ENCODE data around the gene EYA4. TPM values are rescaled to one million over a fixed set of nuclear protein-coding genes. Genes with fewer than 3 reads are reported as not detected.

Gene EYA4
- total RNA-seq, 1 experiment from 2014 or later, result 55.3 TPM

DNA sequence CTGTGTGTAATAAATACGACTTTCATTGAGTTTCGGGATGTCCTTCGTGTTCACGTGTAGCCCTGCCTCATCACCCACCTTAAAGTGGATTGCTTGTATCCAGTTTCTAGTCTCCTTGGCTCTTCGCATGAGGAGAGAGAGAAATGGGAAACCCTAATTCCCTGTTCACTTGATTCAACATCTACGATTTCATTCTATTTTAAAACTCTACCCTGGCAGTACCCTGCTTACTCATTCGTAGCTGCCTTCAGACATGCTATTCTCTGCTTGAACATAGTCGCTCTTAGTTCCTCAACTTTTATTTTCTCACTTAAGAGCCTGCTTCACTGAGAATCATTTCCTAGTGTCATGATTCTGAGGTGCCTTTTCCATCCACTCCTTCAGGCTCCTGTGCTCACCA, 163.6 kb downstream of the EYA4 start:
- in situ Hi-C loops (cut with HindIII; ENCODE audit: low pct_unique_long_range_greater_than_20kb, low sequenced_read_pairs), result no loop called here
- DNase-seq (ENCODE audit: low read depth, low spot score), result no peak

DNA sequence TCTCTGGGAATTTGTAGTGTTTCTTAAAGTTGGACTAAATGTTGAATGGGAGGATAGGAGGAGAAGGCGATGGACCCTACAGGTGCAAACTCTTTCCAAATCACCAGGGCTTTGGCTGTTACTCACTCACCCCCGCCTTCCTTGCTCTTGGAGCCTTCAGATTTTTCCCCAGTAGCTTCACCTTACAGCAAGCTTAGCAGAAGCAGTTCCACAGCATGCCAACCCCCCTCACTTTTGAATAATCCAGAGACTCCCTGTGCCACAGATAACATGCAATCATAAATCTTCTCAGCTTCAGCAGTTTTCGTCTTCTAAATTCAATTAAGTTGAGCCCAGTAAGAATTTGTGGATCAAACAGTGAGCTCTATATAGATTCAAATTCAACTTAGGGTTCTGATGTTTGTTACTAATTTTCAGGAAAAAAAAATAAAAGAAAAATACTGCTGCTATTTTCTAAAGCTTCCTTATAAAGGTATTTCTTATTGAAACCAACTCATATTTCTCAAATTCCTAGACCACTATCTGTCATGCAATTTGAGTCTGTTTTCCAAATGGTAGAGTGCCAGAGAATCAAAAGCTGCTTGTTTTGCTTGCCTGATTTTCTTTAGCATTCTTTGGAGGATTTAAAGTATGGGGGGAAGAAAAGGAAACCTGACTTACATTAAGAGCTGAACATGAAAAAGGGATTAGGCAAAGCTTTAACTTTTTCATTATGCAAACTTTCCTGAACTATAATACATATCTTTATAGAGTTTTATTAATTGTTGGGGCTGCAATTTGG, 166.4 kb downstream of the EYA4 start:
- in situ Hi-C loops (cut with HindIII; ENCODE audit: low pct_unique_long_range_greater_than_20kb, low sequenced_read_pairs), result no loop called here
- DNase-seq (ENCODE audit: low read depth, low spot score), result no peak

GRCh38 chr6:133408132-133408531, 167.0 kb downstream of the EYA4 start:
- in situ Hi-C loops (cut with HindIII; ENCODE audit: low pct_unique_long_range_greater_than_20kb, low sequenced_read_pairs), result no loop called here
- DNase-seq (ENCODE audit: low read depth, low spot score), result no peak

DNA sequence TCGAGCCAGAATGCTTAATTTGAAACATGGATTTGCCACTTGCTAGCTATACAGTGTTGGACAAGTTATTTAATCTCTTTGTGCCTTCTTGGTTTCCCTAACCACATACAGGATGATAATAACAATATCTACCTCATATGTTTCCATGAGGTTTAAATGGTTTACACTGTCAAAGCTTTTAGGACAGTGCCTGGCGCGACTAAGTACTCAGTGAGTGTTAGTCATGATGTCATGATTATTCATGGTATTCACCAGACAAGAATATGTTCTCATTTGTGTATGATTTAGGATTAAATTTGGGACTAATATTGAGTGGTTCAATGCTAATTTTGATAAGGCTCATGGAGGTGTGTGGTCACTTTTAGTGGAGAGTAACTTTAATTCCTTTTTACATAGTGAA, 167.4 kb downstream of the EYA4 start:
- DNase-seq (ENCODE audit: low read depth, low spot score), result no peak
- in situ Hi-C loops (cut with HindIII; ENCODE audit: low pct_unique_long_range_greater_than_20kb, low sequenced_read_pairs), result no loop called here

GRCh38 chr6:133410638-133411435, 169.7 kb downstream of the EYA4 start:
- DNase-seq (ENCODE audit: low read depth, low spot score), result no peak
- in situ Hi-C loops (cut with HindIII; ENCODE audit: low pct_unique_long_range_greater_than_20kb, low sequenced_read_pairs), result no loop called here

- in situ Hi-C loops (cut with HindIII; ENCODE audit: low pct_unique_long_range_greater_than_20kb, low sequenced_read_pairs), result no loop called here
Measured at GRCh38 chr6:133411757-133412156, 170.6 kb downstream of the EYA4 start.

DNA sequence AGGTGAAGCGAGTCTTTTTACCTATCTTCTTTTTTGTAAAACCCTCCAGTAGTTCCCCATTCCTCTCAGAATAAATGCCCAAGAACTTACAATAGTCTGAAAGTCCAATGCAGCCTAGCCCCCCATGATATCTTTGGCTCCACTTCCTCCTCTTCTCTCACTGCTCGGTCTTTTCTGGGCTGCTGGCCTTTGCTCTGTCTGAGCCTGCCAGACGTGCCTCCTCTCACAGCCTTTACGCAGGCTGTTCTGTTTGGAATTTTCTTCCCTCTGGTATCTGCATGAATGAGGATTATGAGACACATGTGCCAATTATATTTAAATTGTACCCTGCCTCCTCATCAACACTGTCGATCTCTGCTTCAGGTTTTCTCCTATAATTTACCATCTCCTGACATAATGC, 174.1 kb downstream of the EYA4 start:
- no peak for DNase-seq (ENCODE audit: low read depth, low spot score)
- in situ Hi-C loops (cut with HindIII; ENCODE audit: low pct_unique_long_range_greater_than_20kb, low sequenced_read_pairs), result no loop called here

More at GRCh38 chr6:133411757-133412156, 170.6 kb downstream of the EYA4 start:
- no peak for DNase-seq (ENCODE audit: low read depth, low spot score)

DNA sequence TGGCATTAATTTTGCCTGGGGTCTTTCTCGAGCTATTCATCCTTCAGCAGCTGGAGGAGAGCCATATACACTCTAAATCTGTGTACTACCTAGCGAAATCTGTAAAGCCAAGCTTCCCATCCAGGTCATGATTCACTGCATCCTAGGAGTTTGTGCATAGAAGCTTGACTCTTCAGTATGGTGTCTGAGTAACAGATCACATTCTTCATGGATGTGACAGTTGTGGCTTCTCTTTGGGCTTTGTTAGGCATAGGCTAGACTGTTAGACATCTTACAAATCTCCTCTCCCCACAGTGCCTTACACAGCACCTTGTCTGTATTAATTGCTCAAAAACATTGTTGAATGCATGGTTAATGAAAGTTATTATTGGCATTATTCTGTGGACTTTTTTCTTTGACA, 177.0 kb downstream of the EYA4 start:
- in situ Hi-C loops (cut with HindIII; ENCODE audit: low pct_unique_long_range_greater_than_20kb, low sequenced_read_pairs), result no loop called here
- DNase-seq (ENCODE audit: low read depth, low spot score), result no peak

GRCh38 chr6:133423242-133423641, 182.1 kb downstream of the EYA4 start:
- no peak for DNase-seq (ENCODE audit: low read depth, low spot score)
- in situ Hi-C loops (cut with HindIII; ENCODE audit: low pct_unique_long_range_greater_than_20kb, low sequenced_read_pairs), result no loop called here

DNA sequence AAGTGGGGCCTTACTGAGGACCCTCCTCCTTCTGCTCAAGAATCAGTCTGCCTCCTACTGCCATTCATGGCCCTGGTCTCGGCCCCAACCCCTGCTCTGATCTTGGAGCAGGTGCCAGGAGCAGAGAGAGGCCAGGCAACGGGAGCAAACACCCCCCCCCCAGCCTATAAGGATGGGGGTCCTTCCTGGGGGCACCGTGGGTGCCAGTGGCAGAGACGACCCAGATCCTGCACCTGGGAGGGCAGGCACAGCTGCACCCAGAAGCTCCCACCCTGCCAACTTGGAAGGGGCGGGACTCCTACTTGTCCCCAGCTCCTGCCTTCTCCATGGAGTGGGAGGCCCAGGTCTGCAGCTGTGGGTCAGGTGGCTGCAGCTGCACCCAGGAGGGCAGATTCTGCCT, 183.2 kb downstream of the EYA4 start:
- in situ Hi-C loops (cut with HindIII; ENCODE audit: low pct_unique_long_range_greater_than_20kb, low sequenced_read_pairs), result no loop called here
- DNase-seq (ENCODE audit: low read depth, low spot score), result no peak

DNA sequence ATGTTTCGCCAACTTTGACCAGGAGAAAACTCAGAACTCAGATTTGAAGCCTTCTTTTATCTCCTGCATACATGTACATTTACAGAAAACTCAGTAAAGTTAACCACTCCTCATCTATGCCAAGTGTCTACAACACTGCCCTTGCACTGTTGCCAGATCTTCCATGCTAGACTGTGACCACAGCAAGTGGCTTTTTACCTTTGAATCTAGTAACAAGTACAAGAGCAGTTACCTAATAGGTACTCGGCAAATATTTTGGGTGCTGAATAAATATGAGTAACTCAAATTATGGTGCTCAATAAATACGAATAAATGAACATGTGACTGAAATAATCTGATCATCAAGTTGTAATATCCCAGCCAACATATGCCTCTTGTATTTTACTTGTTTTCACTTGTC, 184.9 kb downstream of the EYA4 start:
- in situ Hi-C loops (cut with HindIII; ENCODE audit: low pct_unique_long_range_greater_than_20kb, low sequenced_read_pairs), result no loop called here
- no peak for DNase-seq (ENCODE audit: low read depth, low spot score)

GRCh38 chr6:133428295-133428694, 187.1 kb downstream of the EYA4 start:
- DNase-seq (ENCODE audit: low read depth, low spot score), result peak; percentile 49
- in situ Hi-C loops (cut with HindIII; ENCODE audit: low pct_unique_long_range_greater_than_20kb, low sequenced_read_pairs), result no loop called here

- in situ Hi-C loops (cut with HindIII; ENCODE audit: low pct_unique_long_range_greater_than_20kb, low sequenced_read_pairs), result no loop called here
- no peak for DNase-seq (ENCODE audit: low read depth, low spot score)
Measured at GRCh38 chr6:133430530-133430929, 189.4 kb downstream of the EYA4 start.

DNA sequence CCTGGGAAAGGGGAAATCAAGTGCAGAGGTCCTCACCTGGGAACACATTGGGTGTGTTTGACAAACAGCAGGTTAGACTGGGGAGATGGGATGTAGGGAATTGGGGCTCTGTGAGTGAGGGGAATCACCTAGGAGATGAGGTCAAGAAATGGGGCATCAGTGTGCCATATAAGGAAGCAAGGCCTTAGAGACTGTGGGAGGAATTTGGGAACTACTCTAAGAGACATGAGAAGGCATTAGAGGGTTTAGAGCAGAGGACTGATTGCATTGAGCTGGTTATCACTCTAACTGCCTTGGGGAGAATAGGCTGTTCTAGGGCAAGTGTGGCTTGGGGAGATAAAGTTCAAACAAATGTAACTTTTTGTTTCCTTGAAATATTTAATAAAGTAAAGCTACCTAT, 189.9 kb downstream of the EYA4 start:
- no peak for DNase-seq (ENCODE audit: low read depth, low spot score)
- in situ Hi-C loops (cut with HindIII; ENCODE audit: low pct_unique_long_range_greater_than_20kb, low sequenced_read_pairs), result no loop called here

DNA sequence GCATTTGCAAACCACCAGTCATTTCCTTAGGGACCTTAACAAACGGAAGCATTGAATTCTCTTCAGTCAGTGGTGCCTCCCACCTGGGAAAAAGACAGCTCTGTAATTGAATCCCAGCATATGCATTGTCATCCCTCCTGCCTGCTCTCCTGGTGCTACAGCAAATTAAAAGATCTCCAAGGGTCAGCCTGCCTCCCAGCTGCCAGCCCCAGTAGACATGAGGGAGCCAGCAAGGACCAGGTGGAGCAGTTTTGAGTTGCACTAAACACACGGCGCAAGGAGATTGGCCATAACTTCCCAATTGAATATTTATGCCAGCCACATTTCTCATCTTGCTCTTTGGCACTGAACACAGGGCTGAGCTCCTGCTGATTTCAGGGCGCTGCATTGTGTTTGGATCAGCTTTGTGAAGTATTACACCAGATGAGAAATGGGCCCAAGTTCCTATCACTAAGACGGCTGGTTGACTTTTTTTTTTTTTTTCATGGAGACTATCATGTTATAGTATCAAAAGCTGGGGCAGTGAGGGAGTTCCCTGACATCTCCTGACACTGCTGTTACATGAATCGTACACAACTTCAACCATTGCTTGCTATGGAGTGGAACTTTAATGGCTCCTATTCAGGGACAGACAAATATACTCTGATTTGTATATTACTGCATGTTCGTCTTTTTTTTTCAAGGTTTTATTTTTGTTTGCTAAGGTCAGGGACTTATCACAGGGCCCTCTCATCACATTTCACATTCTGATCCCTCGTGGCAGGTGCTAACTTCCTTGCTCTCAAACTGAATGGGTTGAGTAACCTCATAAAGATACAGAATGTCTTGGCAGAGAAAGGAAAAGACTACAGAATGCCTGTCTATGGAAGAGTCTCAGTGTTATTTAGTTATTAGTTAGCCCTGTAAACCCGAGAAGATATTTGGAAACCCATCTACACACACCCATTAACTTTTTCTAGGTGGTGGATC, 191.1 kb downstream of the EYA4 start:
- peak; percentile 82 for DNase-seq (ENCODE audit: low read depth, low spot score)
- in situ Hi-C loops (cut with HindIII; ENCODE audit: low pct_unique_long_range_greater_than_20kb, low sequenced_read_pairs), result no loop called here

GRCh38 chr6:133435065-133435728, 194.0 kb downstream of the EYA4 start:
- no peak for DNase-seq (ENCODE audit: low read depth, low spot score)
- in situ Hi-C loops (cut with HindIII; ENCODE audit: low pct_unique_long_range_greater_than_20kb, low sequenced_read_pairs), result no loop called here

DNA sequence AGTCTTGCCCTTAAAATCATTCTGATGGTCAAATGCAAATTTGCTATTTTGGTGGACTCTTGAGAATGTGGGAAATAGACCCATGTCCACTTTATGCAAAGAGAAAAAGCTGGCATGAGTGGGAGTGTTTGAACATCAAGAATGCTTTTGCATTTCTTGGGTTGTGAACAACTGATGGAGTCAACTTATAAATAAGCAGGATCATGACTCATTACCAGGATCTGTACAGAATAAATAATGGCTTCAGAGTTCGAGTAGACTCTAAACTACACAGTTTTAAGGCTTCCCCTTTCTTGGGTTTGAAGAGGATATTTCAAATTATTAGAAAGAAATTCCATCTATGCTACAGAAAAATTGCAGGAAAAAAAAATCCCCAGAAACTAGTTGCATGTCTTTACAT, 195.5 kb downstream of the EYA4 start:
- in situ Hi-C loops (cut with HindIII; ENCODE audit: low pct_unique_long_range_greater_than_20kb, low sequenced_read_pairs), result no loop called here
- DNase-seq (ENCODE audit: low read depth, low spot score), result no peak

All from SK-MEL-5 (cell line).